ENCODE measurements around the gene KPNB1. TPM values are rescaled to one million over a fixed set of nuclear protein-coding genes. Genes with fewer than 3 reads are reported as not detected.

KPNB1 gene
- total RNA-seq, 2 donors from 2014 or later: 73.4 to 137 TPM

GRCh38 chr17:47692137-47692894, 42.6 kb downstream of the KPNB1 start:
- Histone ChIP-seq H3K27ac (peak overlapping the region in 3 of 4 donors; percentile 80 to 89 (median 86)), H3K4me1 (peaks cover 29% of the 10 kb centered on the region), H3K9me3 (no peaks in the 10 kb centered on the region), H3K27me3 (no peaks in the 10 kb centered on the region), H3K36me3 (replicated peaks in 1 of 2; ENCODE audit: insufficient read depth in 1 of 2, low read depth in 2 of 2) (no peaks in the 10 kb centered on the region), H3K4me3 (no peak overlapping the region)
- no peak for TF ChIP-seq CTCF (IDR thresholded peaks at IDR 0.05)
- TF ChIP-seq POLR2A (IDR thresholded peaks at IDR 0.05): no peak
- WGBS, 2 donors: 57 to 61% methylated on average over 1 to 2 of the region's 2 CpGs
- DNase-seq (no peak), ATAC-seq (no peak)
- intact Hi-C loops (cut with DNase I): loop anchor here (10.0 kb wide), 1 partner anchor 112 kb away; no protein-coding TSS in a partner anchor

GRCh38 chr17:47692895-47693730, 43.4 kb downstream of the KPNB1 start:
- H3K36me3 ChIP-seq (replicated peaks in 1 of 2; ENCODE audit: insufficient read depth in 1 of 2, low read depth in 2 of 2): no peaks in the 10 kb centered on the region
- peak in 2 of 3 donors; percentile 35 to 46 for TF ChIP-seq POLR2A (IDR thresholded peaks at IDR 0.05)
- TF ChIP-seq CTCF (IDR thresholded peaks at IDR 0.05): no peak
- peaks cover 29% of the 10 kb centered on the region for H3K4me1 ChIP-seq
- peak overlapping the region; percentile 36 to 89 (median 83) for H3K27ac ChIP-seq
- ATAC-seq (peak; percentile 41), DNase-seq (peak; percentile 40 to 66 (median 57))
- WGBS, 2 donors: 19 to 29% methylated on average over 10 of the region's 10 CpGs
- peak overlapping the region; percentile 93 to 99 for H3K4me3 ChIP-seq
- intact Hi-C loops (cut with DNase I): loop anchor here (10.0 kb wide), 1 partner anchor 112 kb away; no protein-coding TSS in a partner anchor
- H3K27me3 ChIP-seq: no peaks in the 10 kb centered on the region
- H3K9me3 ChIP-seq: no peaks in the 10 kb centered on the region

- DNase-seq: peak; percentile 62 to 68 (median 66)
- Histone ChIP-seq H3K27ac (peak within 1 kb of the TSS; percentile 75 to 89 (median 83)), H3K9me3 (no peaks in the 10 kb centered on the region), H3K4me3 (peak within 1 kb of the TSS; percentile 93 to 99), H3K4me1 (peaks cover 29% of the 10 kb centered on the region), H3K36me3 (replicated peaks in 1 of 2; ENCODE audit: insufficient read depth in 1 of 2, low read depth in 2 of 2) (no peaks in the 10 kb centered on the region), H3K27me3 (no peaks in the 10 kb centered on the region)
- WGBS, 2 donors: 1% methylated on average over 24 to 85 of the region's 87 CpGs
- ATAC-seq: peak; percentile 48
- intact Hi-C loops (cut with DNase I): loop anchor here (10.0 kb wide), 1 partner anchor 111 kb away; no protein-coding TSS in a partner anchor
- TF ChIP-seq POLR2A (IDR thresholded peaks at IDR 0.05): no peak
- no peak for TF ChIP-seq CTCF (IDR thresholded peaks at IDR 0.05)
These were observed 44.2 kb downstream of the KPNB1 start, which contains the start of gene TBKBP1 for GRCh38 chr17:47693731-47694580. TBKBP1 (plus strand) TSS chr17:47694161; CDS start chr17:47696113, 1,952 bp downstream.
